ENCODE results near the gene SLIT3.
"Not testable (repeated sequence)": the region's sequence is repeated elsewhere in the genome, so short reads cannot be mapped to it uniquely, and the experiment has no call there.

SLIT3 gene

DNA sequence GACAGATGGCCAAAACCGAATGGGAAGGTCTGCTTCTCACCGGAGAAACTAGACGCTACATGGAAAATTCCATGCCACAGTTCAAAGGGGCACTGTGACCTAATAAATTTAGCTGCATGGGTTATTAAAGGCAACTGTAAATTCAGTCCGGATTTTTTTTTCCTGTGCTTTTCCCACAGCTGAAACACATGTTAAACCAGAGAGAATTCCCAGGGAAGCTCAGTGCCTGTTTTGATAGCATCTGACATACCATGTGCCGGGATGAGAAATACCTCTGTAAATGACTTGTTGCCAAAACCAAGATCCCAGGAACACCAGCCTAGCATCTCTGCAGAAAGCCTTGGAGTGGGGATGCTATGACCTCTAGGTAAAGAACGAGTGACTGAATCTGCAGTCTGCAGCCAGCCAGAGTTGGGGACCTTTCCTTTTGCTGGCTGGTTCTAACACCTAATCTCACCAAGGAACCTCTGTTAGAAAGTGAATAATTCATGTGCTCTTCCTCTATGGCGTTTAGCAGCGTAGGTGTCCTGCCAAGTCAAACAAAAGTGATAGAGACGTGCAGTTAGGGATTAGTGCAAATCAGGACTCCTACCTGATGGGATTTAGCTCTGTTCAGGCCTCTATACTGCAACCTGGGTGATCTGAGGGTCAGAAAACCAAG lies 77.9 kb downstream of the SLIT3 start:
- Mint-ChIP-seq H3K27me3 (no peaks in the 10 kb centered on the region), H3K27ac (no peak overlapping the region), H3K4me3 (no peak overlapping the region), H3K9me3 (no peaks in the 10 kb centered on the region), H3K36me3 (no peaks in the 10 kb centered on the region), H3K4me1 (no peaks in the 10 kb centered on the region)

- H3K9me3 Mint-ChIP-seq: no peaks in the 10 kb centered on the region
- H3K4me1 Mint-ChIP-seq: no peaks in the 10 kb centered on the region
- H3K4me3 Mint-ChIP-seq: no peak overlapping the region
- H3K27ac Mint-ChIP-seq: no peak overlapping the region
- H3K27me3 Mint-ChIP-seq: no peaks in the 10 kb centered on the region
- no peaks in the 10 kb centered on the region for H3K36me3 Mint-ChIP-seq
Measured at GRCh38 chr5:169221519-169221918, 79.4 kb downstream of the SLIT3 start.

DNA sequence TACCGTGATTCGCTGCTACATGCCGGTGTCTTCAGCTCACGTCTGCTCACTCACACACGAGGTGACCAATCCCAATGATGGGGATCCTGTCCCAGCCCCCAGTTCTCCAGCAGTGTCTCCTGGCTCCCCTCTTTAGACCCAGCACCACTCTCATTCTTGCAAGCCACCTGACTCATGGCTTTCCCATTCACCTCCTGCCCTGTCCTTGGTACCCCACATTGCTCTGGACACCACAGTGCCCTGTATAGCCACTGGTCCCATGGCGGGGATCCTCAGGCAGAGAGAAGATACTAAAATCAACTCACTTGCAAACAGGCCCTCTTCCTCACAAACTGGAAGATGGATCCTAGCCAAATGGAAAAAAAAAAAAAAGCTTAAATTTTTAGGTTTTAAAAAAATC lies 81.0 kb downstream of the SLIT3 start:
- Mint-ChIP-seq H3K27ac (no peak overlapping the region), H3K27me3 (no peaks in the 10 kb centered on the region), H3K9me3 (no peaks in the 10 kb centered on the region)

DNA sequence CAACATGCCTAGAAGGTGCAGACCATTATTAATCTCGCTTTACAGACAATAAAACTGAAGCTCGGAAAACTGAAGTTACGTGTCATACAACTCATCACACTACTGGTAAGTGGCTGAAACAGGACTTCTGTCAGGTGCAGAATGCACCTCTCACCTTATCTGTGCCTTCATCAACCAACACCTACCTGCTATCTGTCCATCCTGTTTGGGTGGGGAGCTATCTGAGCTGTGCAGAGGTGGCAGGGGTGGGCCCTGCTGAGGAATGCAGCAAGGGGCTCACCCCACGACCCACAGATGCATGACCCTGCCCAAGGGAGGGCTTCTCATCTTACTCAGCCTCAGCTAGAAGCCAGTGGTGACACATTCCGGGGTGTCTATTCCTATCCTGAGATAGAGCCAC lies 81.6 kb downstream of the SLIT3 start:
- Mint-ChIP-seq H3K9me3 (no peaks in the 10 kb centered on the region), H3K27ac (no peak overlapping the region), H3K27me3 (no peaks in the 10 kb centered on the region), H3K36me3 (no peaks in the 10 kb centered on the region), H3K4me1 (no peaks in the 10 kb centered on the region), H3K4me3 (no peak overlapping the region)

More for the DNA sequence above, 81.0 kb downstream of the SLIT3 start:
- Mint-ChIP-seq H3K4me3 (no peak overlapping the region), H3K4me1 (no peaks in the 10 kb centered on the region), H3K36me3 (no peaks in the 10 kb centered on the region)

DNA sequence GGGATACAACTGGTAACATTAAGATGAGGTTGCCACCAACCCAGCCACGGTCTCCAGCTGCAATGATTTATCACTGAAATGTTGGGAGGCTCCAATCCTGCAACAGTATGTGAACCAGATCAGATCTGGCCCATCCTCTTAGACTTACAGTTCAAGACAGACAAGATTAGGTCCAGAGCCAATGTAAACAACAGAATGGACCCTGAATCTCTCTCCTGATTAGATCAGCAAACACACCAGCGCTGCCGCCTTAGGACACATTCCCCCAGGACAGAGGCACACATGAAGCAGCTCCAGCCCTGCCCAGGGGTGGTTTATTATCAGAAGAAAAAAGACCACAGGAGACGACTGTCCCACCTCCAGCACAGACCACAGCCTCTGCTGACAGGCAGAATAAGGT lies 82.1 kb downstream of the SLIT3 start:
- H3K27me3 Mint-ChIP-seq: peaks cover 2% of the 10 kb centered on the region
- no peaks in the 10 kb centered on the region for H3K9me3 Mint-ChIP-seq
- H3K4me3 Mint-ChIP-seq: no peak overlapping the region
- H3K36me3 Mint-ChIP-seq: no peaks in the 10 kb centered on the region
- no peak overlapping the region for H3K27ac Mint-ChIP-seq
- H3K4me1 Mint-ChIP-seq: no peaks in the 10 kb centered on the region

GRCh38 chr5:169218176-169218575 lies 82.8 kb downstream of the SLIT3 start:
- Mint-ChIP-seq H3K27me3 (peaks cover 3% of the 10 kb centered on the region), H3K4me3 (no peak overlapping the region), H3K4me1 (no peaks in the 10 kb centered on the region), H3K36me3 (no peaks in the 10 kb centered on the region), H3K27ac (no peak overlapping the region), H3K9me3 (no peaks in the 10 kb centered on the region)

DNA sequence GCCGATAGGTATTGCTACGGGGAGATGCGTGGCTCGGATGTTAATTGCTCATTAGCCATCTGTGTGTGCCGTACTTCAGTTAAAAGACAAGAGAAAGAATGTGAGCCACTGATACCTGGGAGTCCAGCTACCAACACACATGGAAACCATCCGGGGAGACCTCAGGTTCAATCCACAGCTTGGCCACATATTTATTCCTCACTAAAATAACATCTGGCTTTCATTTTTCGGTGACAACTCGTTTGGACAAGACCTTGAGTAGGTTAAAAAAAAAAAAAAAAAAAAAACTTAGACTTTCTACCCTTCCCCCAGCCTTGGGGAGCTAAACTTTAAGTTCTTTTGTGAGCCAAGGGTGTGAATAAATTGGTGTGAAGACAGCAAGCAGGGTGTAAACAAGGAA lies 84.1 kb downstream of the SLIT3 start:
- Mint-ChIP-seq H3K27me3 (peaks cover 3% of the 10 kb centered on the region), H3K9me3 (no peaks in the 10 kb centered on the region), H3K4me1 (no peaks in the 10 kb centered on the region), H3K4me3 (no peak overlapping the region), H3K36me3 (no peaks in the 10 kb centered on the region), H3K27ac (no peak overlapping the region)

- Mint-ChIP-seq H3K4me1 (no peaks in the 10 kb centered on the region), H3K27ac (no peak overlapping the region), H3K27me3 (peaks cover 3% of the 10 kb centered on the region), H3K9me3 (no peaks in the 10 kb centered on the region), H3K4me3 (no peak overlapping the region), H3K36me3 (no peaks in the 10 kb centered on the region)
Measured at GRCh38 chr5:169213479-169213878, 87.5 kb downstream of the SLIT3 start.

DNA sequence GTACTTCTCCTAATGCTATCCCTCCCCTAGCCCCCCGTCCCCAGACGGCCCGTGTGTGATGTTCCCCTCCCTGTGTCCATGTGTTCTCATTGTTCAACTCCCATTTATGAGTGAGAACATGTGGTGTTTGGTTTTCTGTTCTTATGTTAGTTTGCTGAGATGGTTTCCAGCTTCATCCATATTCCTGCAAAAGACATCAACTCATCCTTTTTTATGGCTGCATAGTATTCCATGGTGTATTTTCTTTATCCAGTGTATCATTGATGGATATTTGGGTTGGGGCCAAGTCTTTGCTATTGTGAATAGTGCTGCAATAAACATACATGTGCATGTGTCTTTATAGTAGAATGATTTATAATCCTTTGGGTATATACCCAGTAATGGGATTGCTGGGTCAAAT lies 89.2 kb downstream of the SLIT3 start:
- H3K4me3 Mint-ChIP-seq, H3K36me3 Mint-ChIP-seq, H3K27me3 Mint-ChIP-seq, H3K27ac Mint-ChIP-seq, H3K4me1 Mint-ChIP-seq, H3K9me3 Mint-ChIP-seq: not testable (repeated sequence)

- Mint-ChIP-seq H3K36me3 (no peaks in the 10 kb centered on the region), H3K4me3 (no peak overlapping the region), H3K27ac (no peak overlapping the region), H3K27me3 (no peaks in the 10 kb centered on the region), H3K9me3 (peaks cover 6% of the 10 kb centered on the region), H3K4me1 (no peaks in the 10 kb centered on the region)
Measured at GRCh38 chr5:169204788-169205400, 96.0 kb downstream of the SLIT3 start.

GRCh38 chr5:169202969-169203368 lies 98.0 kb downstream of the SLIT3 start:
- H3K4me3 Mint-ChIP-seq: no peak overlapping the region
- H3K27me3 Mint-ChIP-seq: no peaks in the 10 kb centered on the region
- H3K36me3 Mint-ChIP-seq: no peaks in the 10 kb centered on the region
- no peak overlapping the region for H3K27ac Mint-ChIP-seq
- H3K9me3 Mint-ChIP-seq: peaks cover 6% of the 10 kb centered on the region
- no peaks in the 10 kb centered on the region for H3K4me1 Mint-ChIP-seq

GRCh38 chr5:169201597-169201996 lies 99.3 kb downstream of the SLIT3 start:
- no peaks in the 10 kb centered on the region for H3K27me3 Mint-ChIP-seq
- no peaks in the 10 kb centered on the region for H3K36me3 Mint-ChIP-seq
- H3K9me3 Mint-ChIP-seq: peaks cover 6% of the 10 kb centered on the region
- H3K4me3 Mint-ChIP-seq: no peak overlapping the region
- no peak overlapping the region for H3K27ac Mint-ChIP-seq
- H3K4me1 Mint-ChIP-seq: no peaks in the 10 kb centered on the region

GRCh38 chr5:169200125-169200778 lies 100.7 kb downstream of the SLIT3 start:
- Mint-ChIP-seq H3K4me1 (no peaks in the 10 kb centered on the region), H3K9me3 (peaks cover 6% of the 10 kb centered on the region), H3K36me3 (no peaks in the 10 kb centered on the region), H3K27me3 (no peaks in the 10 kb centered on the region), H3K27ac (no peak overlapping the region), H3K4me3 (no peak overlapping the region)

- H3K4me3 Mint-ChIP-seq: no peak overlapping the region
- no peaks in the 10 kb centered on the region for H3K9me3 Mint-ChIP-seq
- H3K27me3 Mint-ChIP-seq: no peaks in the 10 kb centered on the region
- H3K27ac Mint-ChIP-seq: no peak overlapping the region
- H3K36me3 Mint-ChIP-seq: no peaks in the 10 kb centered on the region
- no peaks in the 10 kb centered on the region for H3K4me1 Mint-ChIP-seq
Measured at GRCh38 chr5:169197343-169197742, 103.6 kb downstream of the SLIT3 start.

DNA sequence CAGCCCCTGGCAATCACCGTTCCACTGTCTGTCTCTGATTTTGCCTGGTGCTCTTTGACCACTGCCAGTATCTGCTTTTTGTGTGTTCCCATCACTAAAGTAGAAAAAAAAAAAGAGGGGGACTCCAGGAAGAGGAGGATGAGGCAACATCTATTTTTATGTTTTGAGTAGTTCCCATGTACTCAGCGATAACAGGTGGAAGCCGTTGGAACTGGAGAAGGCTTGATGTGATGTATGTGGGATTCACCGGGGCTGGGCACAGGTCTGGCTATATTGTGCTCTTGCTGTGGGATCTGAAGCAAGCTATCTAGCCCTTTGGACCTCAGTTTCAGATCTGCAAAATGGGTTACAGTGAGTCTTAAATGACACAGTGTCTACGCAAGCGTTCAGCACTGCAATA lies 104.9 kb downstream of the SLIT3 start:
- Mint-ChIP-seq H3K27me3 (no peaks in the 10 kb centered on the region), H3K4me1 (no peaks in the 10 kb centered on the region), H3K4me3 (no peak overlapping the region), H3K9me3 (no peaks in the 10 kb centered on the region), H3K27ac (no peak overlapping the region), H3K36me3 (no peaks in the 10 kb centered on the region)

GRCh38 chr5:169195601-169196000 lies 105.3 kb downstream of the SLIT3 start:
- Mint-ChIP-seq H3K36me3 (no peaks in the 10 kb centered on the region), H3K4me1 (no peaks in the 10 kb centered on the region), H3K27me3 (no peaks in the 10 kb centered on the region), H3K9me3 (no peaks in the 10 kb centered on the region), H3K4me3 (no peak overlapping the region), H3K27ac (no peak overlapping the region)
